Uterus (tissue), 2 donors: Measurements from ENCODE around the gene ATP7B.

Experiments
- POLR2A ChIP-seq, 2 donors: fragments of 450-650 bp; IDR thresholded peaks; one replicate each; pipeline ENCODE4 v1.6.1; 2016; ENCODE audit warnings: antibody characterized with exemption in 2 of 2, mild to moderate bottlenecking in 1 of 2, moderate library complexity in 1 of 2
- TF ChIP-seq, protein P1 (sequence below), 4 experiments: fragments of 200-600 bp in 2 of 4; fragments of 450-650 bp in 2 of 4; sonication (generic) in 2 of 4; IDR thresholded peaks; one replicate each; pipeline ENCODE4 v1.5.1; 2016 to 2019; ENCODE audit warnings: antibody characterized with exemption in 4 of 4, mild to moderate bottlenecking in 2 of 4, moderate library complexity in 1 of 4

DNA sequence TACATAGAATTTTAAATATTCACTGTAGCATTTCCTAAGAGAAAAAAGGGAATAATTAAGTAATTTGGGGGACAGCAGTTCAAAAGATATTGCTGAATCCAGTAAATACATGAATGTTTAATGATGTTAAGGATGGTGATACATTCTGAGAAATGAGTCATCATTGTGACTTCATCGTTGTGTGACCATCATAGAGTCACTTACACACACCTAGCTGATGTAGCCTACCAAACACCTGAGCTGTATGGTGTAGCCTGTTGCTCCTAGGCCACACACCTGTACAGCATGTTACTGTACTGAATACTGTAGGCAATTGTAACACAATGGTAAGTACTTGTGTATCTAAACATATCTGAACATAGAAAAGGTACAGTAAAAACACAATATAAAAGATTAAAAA lies 34.8 kb downstream of the ATP7B start:
- TF ChIP-seq POLR2A (IDR thresholded peaks at IDR 0.05), result no peak
- TF ChIP-seq, protein P1, sequence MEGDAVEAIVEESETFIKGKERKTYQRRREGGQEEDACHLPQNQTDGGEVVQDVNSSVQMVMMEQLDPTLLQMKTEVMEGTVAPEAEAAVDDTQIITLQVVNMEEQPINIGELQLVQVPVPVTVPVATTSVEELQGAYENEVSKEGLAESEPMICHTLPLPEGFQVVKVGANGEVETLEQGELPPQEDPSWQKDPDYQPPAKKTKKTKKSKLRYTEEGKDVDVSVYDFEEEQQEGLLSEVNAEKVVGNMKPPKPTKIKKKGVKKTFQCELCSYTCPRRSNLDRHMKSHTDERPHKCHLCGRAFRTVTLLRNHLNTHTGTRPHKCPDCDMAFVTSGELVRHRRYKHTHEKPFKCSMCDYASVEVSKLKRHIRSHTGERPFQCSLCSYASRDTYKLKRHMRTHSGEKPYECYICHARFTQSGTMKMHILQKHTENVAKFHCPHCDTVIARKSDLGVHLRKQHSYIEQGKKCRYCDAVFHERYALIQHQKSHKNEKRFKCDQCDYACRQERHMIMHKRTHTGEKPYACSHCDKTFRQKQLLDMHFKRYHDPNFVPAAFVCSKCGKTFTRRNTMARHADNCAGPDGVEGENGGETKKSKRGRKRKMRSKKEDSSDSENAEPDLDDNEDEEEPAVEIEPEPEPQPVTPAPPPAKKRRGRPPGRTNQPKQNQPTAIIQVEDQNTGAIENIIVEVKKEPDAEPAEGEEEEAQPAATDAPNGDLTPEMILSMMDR (IDR thresholded peaks at IDR 0.05), result no peak
